Tibial nerve (tissue), 4 donors: ENCODE results near the gene PSENEN. TPM values are rescaled to one million over a fixed set of nuclear protein-coding genes. Genes with fewer than 3 reads are reported as not detected.
A peak's percentile ranks its signal among the peaks of the same experiment; 100 is the strongest.

Source experiments
- DNase-seq, 2 donors: peaks; one replicate each; pipeline ENCODE4 v3.0.0-alpha.2; 2019; ENCODE audit warnings: low spot score in 2 of 2
- H3K27ac ChIP-seq, 4 donors: fragments of 200-600 bp; sonication (generic) in 3 of 4; one replicate each; pipeline ENCODE4 v1.5.1; 2017 to 2019; ENCODE audit warnings: mild to moderate bottlenecking in 1 of 4
- H3K27me3 ChIP-seq, 2 donors: fragments of 200-600 bp; sonication (generic) in 1 of 2; one replicate each; pipeline versions ENCODE4 v1.5.1 to v1.6.0; 2017 to 2019
- H3K36me3 ChIP-seq, 3 donors: fragments of 200-600 bp; sonication (generic); one replicate each; pipeline ENCODE4 v1.5.1; 2018 to 2019
- H3K4me1 ChIP-seq, 4 donors: fragments of 200-600 bp; sonication (generic) in 3 of 4; one replicate each; pipeline ENCODE4 v1.5.1; 2017 to 2019
- H3K4me3 ChIP-seq, 4 donors: fragments of 200-600 bp; sonication (generic) in 3 of 4; one replicate each; pipeline ENCODE4 v1.5.1; 2017 to 2019; ENCODE audit warnings: mild to moderate bottlenecking in 1 of 4, moderate library complexity in 1 of 4
- H3K9me3 ChIP-seq, 4 donors: fragments of 200-600 bp; sonication (generic) in 3 of 4; one replicate each; pipeline ENCODE4 v1.5.1; 2017 to 2019
- CTCF ChIP-seq, 5 experiments: fragments of 200-600 bp in 3 of 5; fragments of 450-650 bp in 2 of 5; sonication (generic) in 3 of 5; IDR thresholded peaks; one replicate each; pipeline ENCODE4 v1.5.1; 2016 to 2019; ENCODE audit warnings: antibody characterized with exemption in 5 of 5, mild to moderate bottlenecking in 3 of 5, moderate library complexity in 2 of 5
- EP300 ChIP-seq, 2 donors: sonication (generic); formaldehyde crosslinking; IDR thresholded peaks; one replicate each; pipeline ENCODE4 v1.6.1; 2017; ENCODE audit warnings: antibody characterized with exemption in 2 of 2, mild to moderate bottlenecking in 1 of 2
- POLR2A ChIP-seq, 2 donors: fragments of 450-650 bp; IDR thresholded peaks; one replicate each; pipeline ENCODE4 v1.6.1; 2017; ENCODE audit warnings: antibody characterized with exemption in 2 of 2, mild to moderate bottlenecking in 2 of 2, moderate library complexity in 2 of 2
- WGBS, 2 donors: methylation state at CpG; one replicate each; pipeline ENCODE4 v1.1.5; 2018; 5-methylcytosine and 5-hydroxymethylcytosine counted together
- total RNA-seq, 4 donors: library from RNA; depleted of rRNA; stranded (reverse); fragments of >200 nt; gene quantifications; one replicate each; pipeline ENCODE4 v1.1.0, GENCODE V29; 2016

PSENEN gene
- total RNA-seq, 4 donors from 2014 or later = 33.1 to 46.7 (median 40.3) TPM

- Histone ChIP-seq H3K9me3 (no peaks in the 10 kb centered on the region), H3K27ac (peak overlapping the region; percentile 16 to 90 (median 83)), H3K36me3 (peaks cover 3 to 54% (median 4%) of the 10 kb centered on the region in 3 donors), H3K27me3 (no peaks in the 10 kb centered on the region), H3K4me3 (peak overlapping the region; percentile 42 to 75 (median 66)), H3K4me1 (peaks cover 0 to 31% (median 22%) of the 10 kb centered on the region in 4 donors)
- no peak for TF ChIP-seq CTCF (IDR thresholded peaks at IDR 0.05)
- no peak for TF ChIP-seq POLR2A (IDR thresholded peaks at IDR 0.05)
- no peak for TF ChIP-seq EP300 (IDR thresholded peaks at IDR 0.05)
- no peak for DNase-seq
- 66 to 77% methylated on average over 25 to 28 of the region's 29 CpGs for WGBS, 2 donors
Observed at GRCh38 chr19:35739275-35740107, 6.0 kb upstream of the PSENEN start.

- Histone ChIP-seq H3K4me3 (peak overlapping the region; percentile 42 to 75 (median 66)), H3K27me3 (no peaks in the 10 kb centered on the region), H3K36me3 (peaks cover 3 to 48% (median 4%) of the 10 kb centered on the region in 3 donors), H3K4me1 (peaks cover 0 to 33% (median 23%) of the 10 kb centered on the region in 4 donors), H3K9me3 (no peaks in the 10 kb centered on the region), H3K27ac (peak overlapping the region; percentile 16 to 90 (median 83))
- no peak for DNase-seq
- 4 to 7% methylated on average over 9 to 15 of the region's 16 CpGs for WGBS, 2 donors
- TF ChIP-seq POLR2A (IDR thresholded peaks at IDR 0.05) (no peak), CTCF (IDR thresholded peaks at IDR 0.05) (no peak), EP300 (IDR thresholded peaks at IDR 0.05) (no peak)
Observed at GRCh38 chr19:35740108-35740422, 5.4 kb upstream of the PSENEN start.

GRCh38 chr19:35740423-35741202 lies 4.8 kb upstream of the PSENEN start:
- Histone ChIP-seq H3K4me1 (peaks cover 0 to 33% (median 23%) of the 10 kb centered on the region in 4 donors), H3K9me3 (no peaks in the 10 kb centered on the region), H3K36me3 (peaks cover 3 to 42% (median 4%) of the 10 kb centered on the region in 3 donors), H3K27me3 (no peaks in the 10 kb centered on the region), H3K27ac (peak overlapping the region; percentile 63 to 90 (median 83)), H3K4me3 (peak overlapping the region; percentile 42 to 87 (median 70))
- TF ChIP-seq EP300 (IDR thresholded peaks at IDR 0.05) = peak; percentile 80 to 82
- peak in 2 of 5 experiments; percentile 18 to 28 for TF ChIP-seq CTCF (IDR thresholded peaks at IDR 0.05)
- TF ChIP-seq POLR2A (IDR thresholded peaks at IDR 0.05) = peak; percentile 43 to 45
- peak; percentile 97 to 98 for DNase-seq
- WGBS, 2 donors = 0% methylated on average over 56 to 60 of the region's 63 CpGs

GRCh38 chr19:35741203-35741515 lies 4.3 kb upstream of the PSENEN start:
- Histone ChIP-seq H3K27ac (peak overlapping the region; percentile 63 to 89 (median 83)), H3K9me3 (no peaks in the 10 kb centered on the region), H3K4me3 (peak overlapping the region; percentile 42 to 87 (median 70)), H3K36me3 (peaks cover 3 to 37% (median 4%) of the 10 kb centered on the region in 3 donors), H3K4me1 (peaks cover 0 to 38% (median 26%) of the 10 kb centered on the region in 4 donors), H3K27me3 (no peaks in the 10 kb centered on the region)
- 8 to 14% methylated on average over 12 of the region's 12 CpGs for WGBS, 2 donors
- TF ChIP-seq CTCF (IDR thresholded peaks at IDR 0.05) (no peak), POLR2A (IDR thresholded peaks at IDR 0.05) (no peak), EP300 (IDR thresholded peaks at IDR 0.05) (no peak)
- DNase-seq = no peak
